Measurements from ENCODE around the gene ZBTB4.
"Not testable (repeated sequence)": the region's sequence is repeated elsewhere in the genome, so short reads cannot be mapped to it uniquely, and the experiment has no call there.

The ZBTB4 gene

DNA sequence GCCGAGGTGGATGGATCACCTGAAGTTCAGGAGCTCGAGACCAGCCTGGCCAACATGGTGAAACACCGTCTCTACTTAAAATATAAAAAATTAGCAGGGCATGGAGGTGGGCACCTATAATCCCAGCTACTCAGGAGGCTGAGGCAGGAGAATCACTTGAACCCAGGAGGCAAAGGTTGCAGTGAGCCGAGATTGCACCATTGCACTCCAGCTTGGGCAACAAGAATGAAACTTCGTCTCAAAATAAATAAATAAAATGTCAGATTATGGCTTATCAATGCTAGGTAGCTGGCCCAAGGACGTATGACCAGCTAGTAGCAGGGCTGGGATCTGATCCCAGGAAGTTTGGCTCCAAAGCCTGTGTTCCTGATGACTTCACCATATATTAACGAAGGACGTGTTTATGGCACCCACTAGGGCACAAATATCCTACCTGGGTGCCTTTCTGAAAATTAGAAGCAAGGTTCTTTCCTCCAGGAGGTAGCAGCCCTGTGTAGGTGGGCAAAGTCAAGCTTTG lies 8.9 kb downstream of the ZBTB4 start:
- not testable (repeated sequence) for DNase-seq (ENCODE audit: low read depth)

DNA sequence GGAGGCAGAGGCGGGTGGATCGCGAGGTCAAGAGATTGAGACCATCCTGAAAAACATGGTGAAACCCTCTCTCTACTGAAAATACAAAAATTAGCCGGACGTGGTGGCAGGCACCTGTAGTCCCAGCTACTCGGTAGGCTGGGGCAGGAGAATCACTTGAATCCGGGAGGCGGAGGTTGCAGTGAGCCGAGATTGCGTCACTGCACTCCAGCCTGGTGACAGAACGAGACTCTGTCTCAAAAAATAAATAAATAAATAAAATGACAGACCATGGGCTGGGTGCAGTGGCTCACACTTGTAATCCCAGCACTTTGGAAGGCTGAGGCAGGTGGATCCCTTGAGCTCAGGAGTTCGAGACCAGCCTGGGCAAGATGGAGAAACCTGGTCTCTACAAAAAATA lies 9.6 kb downstream of the ZBTB4 start:
- not testable (repeated sequence) for DNase-seq (ENCODE audit: low read depth)

DNA sequence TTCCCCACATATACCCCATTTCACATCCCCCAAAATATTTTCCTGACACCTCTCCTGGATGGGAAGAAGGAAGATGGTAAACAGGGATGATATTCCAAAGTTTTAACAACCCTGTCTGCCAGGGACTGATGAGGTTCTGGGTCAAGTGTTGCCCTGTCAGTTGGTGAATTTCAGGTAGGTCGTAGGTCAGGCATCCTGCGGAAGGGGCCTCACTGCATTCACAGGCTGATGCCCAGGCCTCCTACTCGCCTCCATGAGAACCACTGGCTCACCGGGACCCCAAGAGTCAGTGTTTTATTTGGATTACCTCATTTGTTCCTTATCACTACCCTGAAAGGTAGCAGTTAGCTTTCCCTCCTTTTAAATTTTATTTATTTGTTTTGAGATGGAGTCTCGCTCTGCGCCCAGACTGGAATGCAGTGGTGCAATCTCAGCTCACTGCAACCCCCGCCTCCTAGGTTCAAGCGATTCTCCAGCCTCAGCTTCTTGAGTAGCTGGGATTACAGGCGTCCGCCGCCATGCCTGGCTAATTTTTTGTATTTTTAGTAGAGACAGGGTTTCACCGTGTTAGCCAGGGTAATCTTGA lies 10.5 kb downstream of the ZBTB4 start:
- no peak for DNase-seq (ENCODE audit: low read depth)

DNA sequence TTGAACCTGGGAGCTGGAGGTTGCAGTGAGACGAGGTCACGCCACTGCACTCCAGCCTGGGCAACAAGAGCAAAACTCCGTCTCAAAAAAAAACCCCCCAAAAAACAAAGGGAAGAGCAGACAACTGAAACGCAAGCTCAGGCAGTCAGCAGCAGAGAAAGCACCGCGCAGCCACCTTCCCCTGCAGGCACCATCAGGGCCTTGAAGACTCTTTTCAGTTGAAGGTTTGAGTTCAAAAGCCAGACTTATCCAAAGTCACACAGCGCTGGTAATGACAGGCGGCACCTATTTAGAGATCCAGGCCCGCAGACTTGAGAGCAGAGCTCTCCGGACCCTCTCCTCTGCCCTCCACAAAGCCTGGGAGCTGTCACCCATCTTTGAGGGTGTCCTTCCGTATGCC lies 11.1 kb downstream of the ZBTB4 start:
- DNase-seq (ENCODE audit: low read depth) = no peak

DNA sequence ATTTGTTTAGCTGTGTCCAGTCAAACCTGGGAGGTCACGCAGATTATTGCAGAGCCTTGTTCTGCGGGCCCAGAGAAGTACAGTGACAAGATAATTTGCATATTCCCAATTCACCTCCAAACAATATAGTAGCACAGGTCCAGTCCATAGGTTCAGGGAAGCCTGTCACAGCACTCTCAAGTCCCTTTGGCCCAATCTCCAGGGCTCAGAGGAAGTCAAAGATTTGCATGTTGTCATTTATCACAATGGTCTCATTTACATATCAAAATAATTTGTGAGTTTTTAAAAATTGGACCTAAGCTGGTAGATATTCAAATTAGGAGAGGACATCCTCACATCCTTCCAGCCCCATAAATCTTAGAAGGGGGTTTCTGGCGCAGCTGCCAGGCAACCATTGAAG lies 11.9 kb downstream of the ZBTB4 start:
- no peak for DNase-seq (ENCODE audit: low read depth)

DNA sequence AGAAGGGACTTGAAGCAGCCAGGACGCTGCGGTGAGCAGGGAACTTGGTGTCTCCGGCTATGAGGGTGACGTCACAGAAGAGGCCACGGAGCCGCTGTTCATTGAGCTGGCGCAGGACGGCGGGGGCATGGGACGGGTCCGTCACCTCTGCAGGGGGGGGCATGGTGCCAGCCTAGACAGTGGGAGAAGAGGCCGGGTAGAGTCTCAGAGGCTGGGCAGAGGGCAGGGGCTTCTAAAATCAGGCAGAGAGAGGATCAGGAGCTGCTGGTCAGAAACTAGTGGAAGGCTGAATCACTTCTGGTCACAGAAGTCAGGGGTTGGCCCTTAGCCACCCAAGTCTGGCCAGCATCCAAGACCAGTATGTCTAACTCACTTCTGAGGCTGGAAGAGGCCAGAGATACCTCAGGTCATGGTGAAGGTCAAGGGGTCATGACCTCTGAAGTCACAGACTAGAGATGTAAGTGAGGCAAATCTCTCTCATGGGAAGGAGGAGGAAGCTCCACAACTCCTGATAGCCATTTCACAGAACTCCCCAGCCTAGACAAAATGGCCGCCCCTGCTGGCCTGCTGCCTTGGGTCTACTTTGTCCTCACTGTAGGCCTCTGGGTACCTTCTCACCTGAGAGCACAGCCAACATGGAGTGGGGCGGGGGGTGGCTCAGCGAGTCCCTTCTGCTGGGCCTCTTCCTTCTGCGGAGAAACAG lies 12.6 kb downstream of the ZBTB4 start:
- DNase-seq (ENCODE audit: low read depth) = no peak

DNA sequence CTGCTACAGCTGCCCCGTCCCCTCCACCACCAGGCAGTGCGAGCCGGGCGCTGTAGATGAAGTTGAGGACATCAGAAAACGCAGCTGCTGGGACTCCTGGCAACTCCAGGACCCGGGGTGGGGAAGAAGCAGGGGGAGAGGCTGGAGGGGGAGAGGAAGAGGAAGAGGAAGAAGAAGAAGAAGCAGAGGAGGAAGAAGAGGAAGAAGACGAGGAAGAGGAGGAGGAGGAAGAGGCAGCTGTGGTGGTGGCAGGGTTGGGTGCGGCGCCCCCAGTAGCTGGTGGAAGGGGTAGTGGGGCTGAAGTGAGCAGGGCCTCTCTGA lies 13.2 kb downstream of the ZBTB4 start:
- no peak for DNase-seq (ENCODE audit: low read depth)

DNA sequence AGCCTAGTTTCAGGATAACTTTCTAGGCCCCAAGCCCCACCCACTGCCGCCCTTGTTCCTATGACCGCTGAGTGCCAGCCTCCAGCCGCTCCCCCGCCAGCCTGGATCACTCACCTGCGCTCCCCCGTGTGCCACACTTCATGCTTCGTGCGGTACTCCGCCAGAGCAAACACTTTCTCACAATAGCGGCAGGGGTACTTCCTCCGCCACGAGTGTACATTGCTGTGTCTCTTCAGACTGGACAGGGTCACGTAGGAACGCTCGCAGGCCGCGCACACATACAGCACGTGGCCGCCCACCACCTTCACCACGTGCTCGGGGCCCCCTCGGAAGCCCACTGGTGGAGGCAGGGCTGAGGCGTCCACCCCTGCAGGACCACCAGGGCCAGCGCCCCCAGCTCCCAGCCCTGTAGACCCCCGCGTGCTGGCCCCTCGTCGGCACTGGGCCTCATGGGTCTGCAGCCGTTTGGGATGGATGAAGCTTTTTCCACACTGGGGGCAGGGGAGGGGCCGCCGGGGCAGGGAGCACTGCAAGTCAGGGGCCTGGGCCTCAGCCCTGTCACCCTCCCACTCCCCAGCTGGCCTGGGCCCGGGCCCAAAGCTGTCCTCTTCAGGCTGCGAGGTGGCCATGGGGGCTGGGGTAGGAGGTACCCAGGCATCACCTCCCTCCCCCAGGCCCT lies 13.7 kb downstream of the ZBTB4 start:
- no peak for DNase-seq (ENCODE audit: low read depth)

DNA sequence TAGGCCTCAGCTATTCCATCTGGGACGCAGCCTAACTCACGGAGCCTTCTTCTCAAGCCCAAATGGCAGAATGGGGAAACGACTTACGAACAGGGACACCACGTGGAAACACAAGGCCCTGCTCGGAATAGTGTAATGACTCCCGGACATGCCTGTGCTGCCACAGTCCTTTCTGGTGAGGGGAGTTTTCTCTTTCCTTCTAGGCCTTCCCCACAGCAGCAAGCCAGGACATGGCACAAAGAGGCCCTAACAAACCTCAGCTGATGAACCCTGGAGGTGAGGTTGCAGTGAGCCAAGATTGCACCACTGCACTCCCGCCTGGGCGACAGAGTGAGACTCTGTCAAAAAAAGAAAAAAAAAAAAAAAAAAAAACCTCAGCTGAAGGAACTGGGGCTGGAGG lies 15.3 kb downstream of the ZBTB4 start:
- DNase-seq (ENCODE audit: low read depth) = no peak

DNA sequence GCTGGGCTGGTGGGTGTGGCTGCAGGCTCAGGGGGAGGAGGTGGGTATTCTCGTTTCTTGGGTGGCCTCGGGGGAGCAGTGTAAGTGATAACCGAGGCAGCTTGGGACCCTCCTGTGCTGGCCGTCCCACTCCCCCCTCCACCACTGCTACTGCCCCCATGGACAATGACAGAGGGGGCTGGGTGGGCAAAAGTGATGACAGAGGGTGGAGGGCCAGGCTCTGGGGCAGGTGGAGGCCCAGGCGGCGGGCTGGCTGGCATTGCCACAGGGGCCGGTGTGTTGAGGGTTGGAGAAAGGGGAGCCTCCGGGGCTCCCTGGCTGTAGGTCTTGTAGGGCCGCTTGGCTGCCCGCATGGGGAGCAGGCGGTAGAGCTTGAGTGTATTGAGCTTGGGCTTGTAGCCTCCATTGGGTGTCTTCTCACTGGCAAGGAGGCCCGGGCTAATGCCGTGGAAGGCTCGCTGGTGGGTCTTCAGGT lies 16.0 kb downstream of the ZBTB4 start:
- no peak for DNase-seq (ENCODE audit: low read depth)

DNA sequence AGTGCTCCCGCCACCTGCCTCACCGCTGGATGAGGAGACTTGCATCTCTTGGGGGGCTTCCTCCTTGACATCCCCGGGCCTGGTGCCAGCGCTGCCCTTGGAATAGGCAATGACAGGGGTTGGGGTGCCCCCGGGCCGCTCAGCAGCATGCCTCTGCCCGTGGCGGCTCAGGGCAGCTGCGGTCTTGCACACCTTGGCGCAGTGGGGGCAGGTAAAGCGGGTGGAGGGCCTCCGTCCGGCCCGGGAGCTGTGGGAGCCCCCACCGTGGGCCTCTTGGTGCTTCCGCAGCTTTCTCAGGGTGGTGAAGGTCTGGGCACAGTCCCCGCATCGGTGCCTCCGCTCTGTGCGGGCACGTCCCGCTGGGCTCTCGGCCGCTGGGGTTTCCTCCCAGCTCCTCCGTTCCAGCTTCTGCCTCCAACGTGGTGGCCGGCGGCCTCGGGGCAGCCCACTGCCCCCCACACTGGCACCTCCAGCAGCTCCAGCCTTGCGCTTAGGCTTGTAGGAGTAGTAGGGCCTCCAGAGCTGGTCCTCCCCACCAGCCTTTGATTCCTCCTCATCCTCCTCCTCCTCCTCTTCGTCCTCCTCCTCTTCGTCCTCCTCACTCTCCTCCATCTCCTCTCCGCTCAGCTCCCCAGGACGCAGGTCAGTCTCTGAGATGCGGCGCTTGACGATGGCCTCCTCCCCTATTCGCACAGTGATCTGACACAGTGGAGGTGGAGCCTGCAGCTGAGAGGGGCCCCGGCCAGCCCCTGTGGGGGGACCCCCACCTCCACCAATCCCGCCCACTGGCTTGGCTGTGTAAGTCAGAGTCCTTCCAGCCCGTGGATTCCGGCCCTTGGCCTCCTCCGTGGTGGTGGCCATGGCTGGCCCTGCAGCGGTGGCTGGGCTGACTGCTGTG lies 16.7 kb downstream of the ZBTB4 start:
- DNase-seq (ENCODE audit: low read depth) = no peak

DNA sequence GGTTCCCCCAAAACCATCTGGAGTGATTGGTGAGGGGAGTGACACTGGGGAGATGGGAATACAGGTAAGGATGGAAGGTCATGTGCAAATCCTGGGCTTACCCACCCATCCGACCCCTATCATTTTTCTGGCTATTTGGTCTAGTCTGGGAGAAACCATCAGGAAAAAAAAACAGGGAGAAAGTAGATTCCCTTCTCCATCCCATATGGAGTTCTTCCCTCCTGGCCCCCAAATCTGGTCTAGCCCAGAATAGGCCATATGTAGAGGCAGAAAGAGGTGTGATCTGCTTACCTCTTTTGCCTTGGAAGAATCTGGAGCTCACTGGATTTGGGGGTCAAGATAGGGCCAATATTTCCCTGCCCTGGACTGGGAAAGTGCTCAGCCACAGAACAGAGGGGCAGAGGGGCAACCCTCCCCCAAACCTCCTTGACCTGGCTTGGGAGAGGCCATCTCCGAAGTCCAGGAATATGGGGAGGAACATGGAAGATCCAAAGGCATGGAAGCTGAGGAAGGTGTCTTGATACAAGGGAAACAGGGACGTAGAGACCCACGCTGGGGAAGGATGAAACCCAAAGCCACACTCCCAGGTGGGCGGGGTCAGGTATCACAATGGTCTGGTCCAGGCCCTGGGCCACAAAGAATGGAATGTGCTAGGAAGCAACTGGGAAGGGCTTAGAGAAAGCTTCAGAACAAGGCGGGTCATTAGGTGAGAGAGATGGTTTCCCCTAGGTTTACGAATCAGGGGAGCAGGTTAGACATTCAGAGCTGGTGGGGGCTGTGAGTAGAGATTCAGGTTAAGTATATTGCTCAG lies 18.4 kb downstream of the ZBTB4 start:
- no peak for DNase-seq (ENCODE audit: low read depth)

DNA sequence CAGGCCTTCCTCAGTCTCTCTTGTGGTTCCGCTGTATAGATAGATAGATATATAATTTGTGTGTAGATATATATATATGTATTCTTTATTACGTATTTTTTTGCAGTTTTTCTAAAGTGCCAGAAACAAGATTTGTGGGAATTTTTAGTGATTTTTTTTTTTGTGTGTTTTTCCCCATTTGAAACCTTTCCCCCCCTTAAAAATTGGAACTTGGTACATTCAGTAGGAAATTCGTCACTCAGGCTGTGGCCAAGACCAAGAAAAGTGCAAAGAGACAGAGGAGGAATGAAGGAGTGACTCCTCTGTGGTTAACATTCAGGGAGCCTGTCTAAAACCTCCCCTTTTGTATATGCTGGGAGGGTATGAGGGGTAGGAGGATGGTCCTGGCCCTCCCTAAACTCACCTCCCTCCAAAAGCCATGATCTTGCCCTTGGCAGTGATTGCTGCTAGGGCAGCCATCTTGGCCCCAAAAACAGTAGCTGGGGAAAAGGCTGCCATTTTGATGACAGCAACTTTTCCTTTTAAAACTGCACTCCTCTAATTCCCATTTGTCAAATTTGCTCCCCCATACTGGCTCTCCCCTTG lies 19.4 kb downstream of the ZBTB4 start:
- no peak for DNase-seq (ENCODE audit: low read depth)

DNA sequence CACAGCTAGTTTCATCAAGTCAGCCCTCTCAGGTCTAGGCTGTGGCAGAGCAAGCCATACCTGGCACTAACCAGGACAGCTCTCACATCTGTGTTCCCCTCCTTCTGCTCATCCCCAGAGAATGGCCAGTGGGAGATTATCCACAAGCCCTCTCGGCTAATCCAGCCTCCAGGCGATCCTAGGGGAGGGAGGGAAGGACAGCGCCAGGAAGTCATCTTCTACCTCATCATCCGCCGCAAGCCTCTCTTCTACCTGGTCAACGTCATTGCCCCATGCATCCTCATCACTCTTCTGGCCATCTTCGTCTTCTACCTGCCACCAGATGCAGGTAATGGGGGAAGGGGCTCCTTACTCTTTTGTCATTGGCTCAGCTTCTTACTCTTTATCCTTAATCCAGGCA lies 31.0 kb downstream of the ZBTB4 start:
- no peak for DNase-seq (ENCODE audit: low read depth)

DNA sequence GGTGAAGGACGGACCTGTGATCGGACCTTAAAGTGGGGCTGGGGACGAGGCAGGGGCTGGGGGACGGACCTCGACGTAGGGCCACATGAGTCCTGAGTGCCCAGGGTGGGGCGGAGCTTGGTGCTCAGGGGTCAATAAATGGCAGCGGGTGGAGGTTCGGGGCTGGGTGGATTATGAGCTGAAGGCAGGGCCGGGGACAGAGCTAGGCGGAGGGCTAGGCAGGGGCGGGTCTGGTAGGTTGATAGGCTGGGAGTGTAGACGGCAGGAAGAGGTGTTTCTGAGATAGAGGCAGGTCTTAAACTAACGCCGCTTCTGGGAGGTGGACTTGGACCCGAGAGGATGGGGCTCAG lies 33.8 kb downstream of the ZBTB4 start:
- DNase-seq (ENCODE audit: low read depth) = no peak

DNA sequence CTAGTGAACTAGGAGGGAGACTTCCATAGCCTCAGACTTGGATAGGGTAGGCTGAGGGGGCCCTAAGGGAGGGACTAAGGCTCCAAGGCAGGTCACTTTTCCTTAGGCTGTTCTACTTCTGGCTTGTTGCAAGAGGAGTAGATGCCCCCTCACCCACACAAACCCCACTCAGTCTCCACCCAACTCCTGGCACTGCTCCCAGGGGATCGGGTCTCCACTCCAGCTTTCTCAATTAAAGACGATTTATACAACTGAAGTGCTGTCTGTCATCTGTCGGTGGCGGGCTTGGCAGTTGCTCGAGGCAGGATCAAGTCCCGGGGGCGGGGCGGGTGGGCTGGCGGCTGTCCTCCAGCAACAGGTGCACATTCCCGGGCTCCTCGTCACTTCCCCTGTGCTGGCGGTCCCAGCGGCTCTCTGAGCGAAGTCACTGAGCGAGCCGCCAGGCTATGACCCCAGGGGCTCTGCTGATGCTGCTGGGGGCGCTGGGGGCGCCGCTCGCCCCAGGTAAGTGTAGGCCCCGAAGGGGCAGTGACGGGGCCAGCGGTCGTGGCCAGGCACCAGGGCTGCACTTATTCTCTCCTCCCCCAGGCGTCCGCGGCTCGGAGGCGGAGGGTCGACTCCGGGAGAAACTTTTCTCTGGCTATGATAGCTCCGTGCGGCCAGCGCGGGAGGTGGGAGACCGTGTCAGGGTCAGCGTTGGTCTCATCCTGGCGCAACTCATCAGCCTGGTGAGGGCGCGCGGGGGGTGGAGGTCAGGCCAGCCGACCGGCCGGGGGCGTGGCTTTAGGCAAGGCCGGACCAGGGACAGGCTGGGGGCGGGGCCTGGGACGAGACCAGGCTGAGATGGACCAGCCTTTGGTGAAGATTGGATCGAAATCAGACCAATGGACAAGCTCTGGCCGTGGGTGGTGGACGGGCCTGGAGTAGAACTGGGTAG lies 34.5 kb downstream of the ZBTB4 start, which contains the start of gene CHRNB1:
TSS of gene CHRNB1 (plus strand) at position 380 of the 937 bp plus-strand sequence. CDS start at position 447, 67 bp downstream.
- DNase-seq (ENCODE audit: low read depth) = no peak

DNA sequence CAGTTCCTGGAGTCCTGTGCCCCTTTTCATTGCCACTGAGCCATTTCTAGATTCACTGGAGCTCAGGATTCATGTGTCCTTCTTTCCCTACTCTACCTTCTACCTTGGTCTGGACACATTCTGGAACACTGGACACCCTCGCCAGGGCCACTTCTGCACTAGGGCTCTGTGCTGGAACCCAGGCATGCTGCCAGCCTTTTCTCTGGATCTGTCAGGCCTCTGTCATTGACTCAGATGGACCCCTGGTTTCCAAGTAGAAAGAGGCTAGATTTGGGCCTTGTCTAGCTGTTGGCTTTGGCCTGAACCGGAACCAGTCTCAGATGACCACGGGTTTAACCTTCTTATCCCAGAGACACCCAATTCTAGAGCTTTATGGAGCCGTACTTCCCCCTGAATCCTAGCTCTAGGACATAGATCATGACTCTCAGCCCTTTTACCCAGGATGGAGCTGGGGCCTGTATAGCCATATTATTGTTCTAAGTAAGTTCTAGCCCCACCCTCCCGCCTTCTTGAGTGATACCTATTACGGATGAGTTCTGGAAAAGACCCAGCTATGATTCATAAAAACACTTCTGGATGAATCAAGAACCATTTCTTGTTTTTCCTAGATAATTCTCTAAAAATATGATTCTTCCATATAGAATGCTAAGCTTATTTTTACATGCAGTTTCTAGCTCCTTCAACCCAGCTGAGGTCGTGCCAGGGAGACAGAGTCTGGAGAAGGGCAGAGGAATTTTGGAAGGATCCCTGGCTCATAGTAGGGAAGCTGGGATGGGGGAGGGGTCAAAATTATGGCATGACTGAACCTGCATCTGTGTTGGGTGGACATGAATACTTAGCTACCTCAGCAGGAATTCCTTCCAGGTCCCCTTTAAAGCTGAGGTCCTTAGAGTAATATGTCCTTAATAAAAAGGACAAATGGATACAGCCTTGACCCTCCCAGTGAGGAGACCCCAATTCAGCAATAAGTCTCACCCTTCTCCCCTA lies 35.6 kb downstream of the ZBTB4 start:
- no peak for DNase-seq (ENCODE audit: low read depth)

DNA sequence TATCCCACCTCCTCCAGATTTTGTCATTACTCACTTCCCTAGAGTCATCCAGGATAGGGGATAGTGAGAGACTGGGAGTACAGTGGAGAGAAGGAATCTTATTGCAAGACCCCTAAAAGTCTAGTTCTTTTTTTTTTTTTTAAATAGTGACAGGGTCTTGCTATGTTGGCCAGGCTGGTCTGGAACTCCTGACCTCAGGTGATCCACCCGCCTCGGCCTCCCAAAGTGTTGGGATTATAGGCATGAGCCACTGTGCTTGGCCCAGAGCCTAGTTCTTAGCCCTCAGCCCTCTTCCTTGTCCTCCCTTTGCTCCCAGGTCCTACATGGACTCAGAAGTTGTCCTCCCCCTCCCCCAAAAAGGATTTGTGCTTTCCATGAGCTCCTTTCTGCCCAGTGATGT lies 37.3 kb downstream of the ZBTB4 start:
- DNase-seq (ENCODE audit: low read depth) = no peak

DNA sequence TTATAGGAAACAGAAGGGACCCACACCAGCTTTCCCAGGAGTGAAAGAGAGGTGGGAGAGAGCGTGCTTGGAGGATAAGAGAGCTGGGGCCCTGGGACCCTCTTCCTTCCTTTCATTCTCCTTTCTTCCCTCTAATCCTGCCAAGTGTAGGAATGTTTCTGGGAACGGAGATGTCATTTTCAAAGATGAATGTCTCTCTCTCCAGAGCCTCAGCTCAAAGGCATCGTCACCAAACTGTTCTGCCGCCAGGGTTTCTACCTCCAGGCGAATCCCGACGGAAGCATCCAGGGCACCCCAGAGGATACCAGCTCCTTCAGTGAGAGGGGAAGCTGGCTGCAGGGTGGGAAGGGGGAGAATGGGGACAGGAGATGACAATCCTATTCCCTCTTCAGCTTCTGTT lies 38.2 kb downstream of the ZBTB4 start:
- no peak for DNase-seq (ENCODE audit: low read depth)

Measured in activated T-cell treated with anti-CD3 and anti-CD28 coated beads for 1 hour (primary cell).